Vagina (tissue), 2 donors: ENCODE data around the gene VPS33A. TPM values are rescaled to one million over a fixed set of nuclear protein-coding genes. Genes with fewer than 3 reads are reported as not detected.
A peak's percentile ranks its signal among the peaks of the same experiment; 100 is the strongest.
"Not testable (repeated sequence)": the region's sequence is repeated elsewhere in the genome, so short reads cannot be mapped to it uniquely, and the experiment has no call there.

Experiments
- DNase-seq, 2 donors: peaks; one replicate each; pipeline ENCODE4 v3.0.0-alpha.2; 2017; ENCODE audit errors: extremely low spot score in 2 of 2
- H3K27ac ChIP-seq: fragments of 200-600 bp; sonication (generic); one replicate; pipeline ENCODE4 v1.5.1; 2019
- H3K27me3 ChIP-seq: fragments of 200-600 bp; sonication (generic); one replicate; pipeline ENCODE4 v1.5.1; 2019
- H3K36me3 ChIP-seq, 2 donors: fragments of 200-600 bp; sonication (generic); one replicate each; pipeline ENCODE4 v1.5.1; 2017 to 2019
- H3K4me1 ChIP-seq: fragments of 200-600 bp; sonication (generic); one replicate; pipeline ENCODE4 v1.5.1; 2019
- H3K4me3 ChIP-seq, 2 donors: fragments of 200-600 bp; sonication (generic); 1 replicate in 1 of 2; 2 replicates in 1 of 2; pipeline ENCODE4 v1.5.1; 2016 to 2019
- H3K9me3 ChIP-seq: fragments of 200-600 bp; sonication (generic); one replicate; pipeline ENCODE4 v1.5.1; 2019
- POLR2A ChIP-seq, 2 donors: fragments of 450-650 bp; IDR thresholded peaks; one replicate each; pipeline ENCODE4 v1.6.1; 2017; ENCODE audit warnings: antibody characterized with exemption in 2 of 2, mild to moderate bottlenecking in 2 of 2, moderate library complexity in 2 of 2
- POLR2AphosphoS5 ChIP-seq, 2 donors: sonication (generic); formaldehyde crosslinking; IDR thresholded peaks; one replicate each; pipeline ENCODE4 v1.9.0; 2017; ENCODE audit warnings: antibody characterized with exemption in 2 of 2, mild to moderate bottlenecking in 2 of 2, low read depth in 1 of 2; ENCODE audit not compliant: insufficient read depth in 1 of 2
- intact Hi-C: fragments of 100-400 bp; cut with DNase I; formaldehyde crosslinking; loops from one replicate; pipeline ENCODE4 v1.15.1; 2023
- total RNA-seq: library from RNA; depleted of rRNA; stranded (reverse); fragments of >200 nt; gene quantifications from one replicate; pipeline ENCODE4 v1.2.3, GENCODE V29; 2016
- TF ChIP-seq, protein P1 (sequence below), 3 experiments: fragments of 450-650 bp in 2 of 3; fragments of 200-600 bp in 1 of 3; sonication (generic) in 1 of 3; IDR thresholded peaks; one replicate each; pipeline ENCODE4 v1.5.1; 2017 to 2019; ENCODE audit warnings: antibody characterized with exemption in 3 of 3, mild to moderate bottlenecking in 2 of 3, moderate library complexity in 2 of 3

Gene VPS33A
- total RNA-seq, 1 donor from 2014 or later: 11.0 TPM

GRCh38 chr12:122205053-122205925, 61.0 kb downstream of the VPS33A start:
- Histone ChIP-seq H3K4me3 (no peak overlapping the region), H3K4me1 (peaks cover 18% of the 10 kb centered on the region), H3K9me3 (no peaks in the 10 kb centered on the region), H3K27ac (no peak overlapping the region), H3K36me3 (peaks cover 3 to 21% of the 10 kb centered on the region in 2 donors), H3K27me3 (peaks cover 6% of the 10 kb centered on the region)
- intact Hi-C loops: no loop called here
- TF ChIP-seq, protein P1, sequence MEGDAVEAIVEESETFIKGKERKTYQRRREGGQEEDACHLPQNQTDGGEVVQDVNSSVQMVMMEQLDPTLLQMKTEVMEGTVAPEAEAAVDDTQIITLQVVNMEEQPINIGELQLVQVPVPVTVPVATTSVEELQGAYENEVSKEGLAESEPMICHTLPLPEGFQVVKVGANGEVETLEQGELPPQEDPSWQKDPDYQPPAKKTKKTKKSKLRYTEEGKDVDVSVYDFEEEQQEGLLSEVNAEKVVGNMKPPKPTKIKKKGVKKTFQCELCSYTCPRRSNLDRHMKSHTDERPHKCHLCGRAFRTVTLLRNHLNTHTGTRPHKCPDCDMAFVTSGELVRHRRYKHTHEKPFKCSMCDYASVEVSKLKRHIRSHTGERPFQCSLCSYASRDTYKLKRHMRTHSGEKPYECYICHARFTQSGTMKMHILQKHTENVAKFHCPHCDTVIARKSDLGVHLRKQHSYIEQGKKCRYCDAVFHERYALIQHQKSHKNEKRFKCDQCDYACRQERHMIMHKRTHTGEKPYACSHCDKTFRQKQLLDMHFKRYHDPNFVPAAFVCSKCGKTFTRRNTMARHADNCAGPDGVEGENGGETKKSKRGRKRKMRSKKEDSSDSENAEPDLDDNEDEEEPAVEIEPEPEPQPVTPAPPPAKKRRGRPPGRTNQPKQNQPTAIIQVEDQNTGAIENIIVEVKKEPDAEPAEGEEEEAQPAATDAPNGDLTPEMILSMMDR (IDR thresholded peaks at IDR 0.05): no peak
- TF ChIP-seq POLR2AphosphoS5 (IDR thresholded peaks at IDR 0.05; ENCODE audit: insufficient read depth in 1 of 2, low read depth in 1 of 2): no peak
- TF ChIP-seq POLR2A (IDR thresholded peaks at IDR 0.05): no peak
- DNase-seq: no peak

GRCh38 chr12:122204167-122205052, 61.9 kb downstream of the VPS33A start:
- H3K27ac ChIP-seq: no peak overlapping the region
- TF ChIP-seq, protein P1 (IDR thresholded peaks at IDR 0.05): no peak
- no peak for TF ChIP-seq POLR2AphosphoS5 (IDR thresholded peaks at IDR 0.05; ENCODE audit: insufficient read depth in 1 of 2, low read depth in 1 of 2)
- TF ChIP-seq POLR2A (IDR thresholded peaks at IDR 0.05): no peak
- peak overlapping the region; percentile 55 to 75 for H3K4me3 ChIP-seq
- H3K4me1 ChIP-seq: peaks cover 18% of the 10 kb centered on the region
- intact Hi-C loops: no loop called here
- peaks cover under 1 to 17% of the 10 kb centered on the region in 2 donors for H3K36me3 ChIP-seq
- no peaks in the 10 kb centered on the region for H3K9me3 ChIP-seq
- no peak for DNase-seq
- H3K27me3 ChIP-seq: peaks cover 6% of the 10 kb centered on the region

GRCh38 chr12:122203301-122204166, 62.8 kb downstream of the VPS33A start, which contains the start of gene B3GNT4:
B3GNT4 (plus strand) TSS chr12:122203709; CDS start chr12:122204619, 910 bp downstream.
- H3K27me3 ChIP-seq: peaks cover 6% of the 10 kb centered on the region
- no peaks in the 10 kb centered on the region for H3K9me3 ChIP-seq
- H3K4me3 ChIP-seq: peak within 1 kb of the TSS; percentile 55 to 75
- H3K36me3 ChIP-seq: peaks cover 0 to 11% of the 10 kb centered on the region in 2 donors
- H3K27ac ChIP-seq: no peak within 1 kb of the TSS
- DNase-seq: no peak
- intact Hi-C loops: no loop called here
- H3K4me1 ChIP-seq: peaks cover 18% of the 10 kb centered on the region
- TF ChIP-seq, protein P1 (IDR thresholded peaks at IDR 0.05): no peak
- no peak for TF ChIP-seq POLR2A (IDR thresholded peaks at IDR 0.05)
- TF ChIP-seq POLR2AphosphoS5 (IDR thresholded peaks at IDR 0.05; ENCODE audit: insufficient read depth in 1 of 2, low read depth in 1 of 2): no peak

DNA sequence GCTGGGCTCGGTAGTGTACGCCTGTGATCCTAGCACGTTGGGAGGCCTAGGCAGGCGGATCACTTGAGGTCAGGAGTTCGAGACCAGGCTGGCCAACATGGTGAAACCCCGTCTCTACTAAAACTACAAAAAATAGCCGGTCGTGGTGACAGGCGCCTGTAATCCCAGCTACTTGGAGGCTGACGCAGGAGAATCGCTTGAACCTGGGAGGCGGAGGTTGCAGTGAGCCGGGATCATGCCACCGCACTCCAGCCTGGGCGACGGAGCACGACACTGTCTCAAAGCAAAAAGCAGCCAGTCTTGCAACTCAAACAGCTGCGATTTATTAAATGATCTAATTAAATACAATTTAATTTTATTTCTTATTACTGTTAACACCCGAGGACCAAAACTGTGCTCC, 63.5 kb downstream of the VPS33A start:
- H3K27me3 ChIP-seq, H3K9me3 ChIP-seq, DNase-seq, H3K36me3 ChIP-seq, H3K27ac ChIP-seq, intact Hi-C loops: not testable (repeated sequence)
- H3K4me1 ChIP-seq: peaks cover 18% of the 10 kb centered on the region
- H3K4me3 ChIP-seq: peak overlapping the region; percentile 55 to 75

- peaks cover 6% of the 10 kb centered on the region for H3K27me3 ChIP-seq
Observed at GRCh38 chr12:122202017-122202416, 64.3 kb downstream of the VPS33A start.

More at GRCh38 chr12:122202017-122202416, 64.3 kb downstream of the VPS33A start:
- TF ChIP-seq POLR2A (IDR thresholded peaks at IDR 0.05) (no peak), POLR2AphosphoS5 (IDR thresholded peaks at IDR 0.05; ENCODE audit: insufficient read depth in 1 of 2, low read depth in 1 of 2) (no peak)
- TF ChIP-seq, protein P1 (IDR thresholded peaks at IDR 0.05): no peak
- Histone ChIP-seq H3K36me3 (no peaks in the 10 kb centered on the region), H3K27ac (no peak overlapping the region), H3K9me3 (no peaks in the 10 kb centered on the region), H3K4me1 (peaks cover 18% of the 10 kb centered on the region), H3K4me3 (no peak overlapping the region)
- DNase-seq: no peak
- intact Hi-C loops: no loop called here
